NCI-H1092 (cell line): Measurements from ENCODE around the gene FAM72A.
"Not testable (repeated sequence)": the region's sequence is repeated elsewhere in the genome, so short reads cannot be mapped to it uniquely, and the experiment has no call there.

Experiments used
- DNase-seq: peaks from one replicate; lab custom pipeline; 2025; lab: John Stamatoyannopoulos, UW

Gene FAM72A

GRCh38 chr1:206169794-206170193, 32.8 kb downstream of the FAM72A start:
- DNase-seq, result not testable (repeated sequence)

GRCh38 chr1:206167350-206168029, 35.1 kb downstream of the FAM72A start:
- not testable (repeated sequence) for DNase-seq

GRCh38 chr1:206145771-206146290, 56.8 kb downstream of the FAM72A start:
- DNase-seq, result no peak

GRCh38 chr1:206144605-206145004, 58.0 kb downstream of the FAM72A start:
- peak; percentile 52 for DNase-seq

GRCh38 chr1:206143537-206144172, 59.0 kb downstream of the FAM72A start:
- peak; percentile 54 for DNase-seq

GRCh38 chr1:206142770-206143169, 59.9 kb downstream of the FAM72A start:
- DNase-seq, result no peak

- no peak for DNase-seq
Measured at GRCh38 chr1:206142011-206142410, 60.6 kb downstream of the FAM72A start.

- no peak for DNase-seq
Measured at GRCh38 chr1:206136241-206136640, 66.4 kb downstream of the FAM72A start.
